OCI-LY3 (cell line): Measurements from ENCODE around the gene GFPT2.

Source experiments
- H2AFZ ChIP-seq: fragments of 200-600, 300-600 bp; shearing (Covaris generic); 2 replicates; pipeline ENCODE4 v1.6.0; 2014; ENCODE audit warnings: antibody characterized with exemption, low read depth, low read length
- H3K27ac ChIP-seq: fragments of 200-600, 300-600 bp; sonication (generic); 2 replicates; pipeline ENCODE4 v1.5.1; 2014; ENCODE audit warnings: mild to moderate bottlenecking, low read length, moderate library complexity, mixed read lengths
- H3K27me3 ChIP-seq: fragments of 200-600, 300-600 bp; sonication (generic); 2 replicates; pipeline ENCODE4 v1.6.1; 2014; ENCODE audit warnings: low read depth, low read length, mixed read lengths
- H3K36me3 ChIP-seq: fragments of 200-600, 300-600 bp; sonication (generic); replicated peaks from 2 replicates; pipeline ENCODE3; 2014; ENCODE audit warnings: low read depth, low read length, mixed read lengths
- H3K4me1 ChIP-seq: fragments of 300-600, 200-600 bp; sonication (generic); 2 replicates; pipeline ENCODE4 v1.6.1; 2014; ENCODE audit warnings: low read length, mixed read lengths
- H3K4me2 ChIP-seq: fragments of 200-600, 300-600 bp; sonication (generic); 2 replicates; pipeline ENCODE4 v1.6.1; 2014; ENCODE audit warnings: low read length, mixed read lengths
- H3K4me3 ChIP-seq: fragments of 300-600, 200-600 bp; sonication (generic); 2 replicates; pipeline ENCODE4 v1.5.1; 2014; ENCODE audit warnings: antibody characterized with exemption, mild to moderate bottlenecking, low read length, moderate library complexity
- H3K79me2 ChIP-seq: fragments of 300-600, 200-600 bp; shearing (Covaris generic); 2 replicates; pipeline ENCODE4 v1.6.1; 2014; ENCODE audit warnings: mild to moderate bottlenecking, low read length, mixed read lengths
- H3K9ac ChIP-seq: fragments of 300-600, 200-600 bp; shearing (Covaris generic); 2 replicates; pipeline ENCODE4 v1.6.0; 2014; ENCODE audit warnings: mild to moderate bottlenecking, low read length, moderate library complexity
- H3K9me3 ChIP-seq: fragments of 200-600, 300-600 bp; shearing (Covaris generic); 2 replicates; pipeline ENCODE4 v1.6.1; 2014; ENCODE audit warnings: low read length, mixed read lengths; ENCODE audit not compliant: insufficient read depth
- H4K20me1 ChIP-seq: fragments of 200-600, 300-600 bp; sonication (generic); 2 replicates; pipeline ENCODE4 v1.6.1; 2016; ENCODE audit warnings: low read length, mixed read lengths; ENCODE audit not compliant: insufficient read depth
- EZH2phosphoT487 ChIP-seq: fragments of 200-600 bp; shearing (Covaris generic); IDR thresholded peaks from 2 replicates; pipeline ENCODE4 v1.6.1; 2018; ENCODE audit warnings: antibody characterized with exemption, mixed run types, low read depth
- TF ChIP-seq, protein P1 (sequence below): fragments of 200-600, 300-600 bp; sonication (generic); IDR thresholded peaks from 2 replicates; pipeline ENCODE4 v1.5.1; 2014; ENCODE audit warnings: antibody characterized with exemption, low read length, low read depth

Gene GFPT2

GRCh38 chr5:180373454-180373853, 20.3 kb upstream of the GFPT2 start:
- Histone ChIP-seq H3K4me3 (no peak overlapping the region), H3K4me1 (no peaks in the 10 kb centered on the region), H3K27me3 (no peaks in the 10 kb centered on the region), H3K79me2 (no peaks in the 10 kb centered on the region), H3K9ac (no peak overlapping the region), H3K9me3 (no peaks in the 10 kb centered on the region), H3K27ac (no peak overlapping the region), H3K4me2 (no peak overlapping the region), H2AFZ (no peak overlapping the region), H4K20me1 (no peaks in the 10 kb centered on the region), H3K36me3 (no peaks in the 10 kb centered on the region)
- TF ChIP-seq EZH2phosphoT487: no peak
- TF ChIP-seq, protein P1, sequence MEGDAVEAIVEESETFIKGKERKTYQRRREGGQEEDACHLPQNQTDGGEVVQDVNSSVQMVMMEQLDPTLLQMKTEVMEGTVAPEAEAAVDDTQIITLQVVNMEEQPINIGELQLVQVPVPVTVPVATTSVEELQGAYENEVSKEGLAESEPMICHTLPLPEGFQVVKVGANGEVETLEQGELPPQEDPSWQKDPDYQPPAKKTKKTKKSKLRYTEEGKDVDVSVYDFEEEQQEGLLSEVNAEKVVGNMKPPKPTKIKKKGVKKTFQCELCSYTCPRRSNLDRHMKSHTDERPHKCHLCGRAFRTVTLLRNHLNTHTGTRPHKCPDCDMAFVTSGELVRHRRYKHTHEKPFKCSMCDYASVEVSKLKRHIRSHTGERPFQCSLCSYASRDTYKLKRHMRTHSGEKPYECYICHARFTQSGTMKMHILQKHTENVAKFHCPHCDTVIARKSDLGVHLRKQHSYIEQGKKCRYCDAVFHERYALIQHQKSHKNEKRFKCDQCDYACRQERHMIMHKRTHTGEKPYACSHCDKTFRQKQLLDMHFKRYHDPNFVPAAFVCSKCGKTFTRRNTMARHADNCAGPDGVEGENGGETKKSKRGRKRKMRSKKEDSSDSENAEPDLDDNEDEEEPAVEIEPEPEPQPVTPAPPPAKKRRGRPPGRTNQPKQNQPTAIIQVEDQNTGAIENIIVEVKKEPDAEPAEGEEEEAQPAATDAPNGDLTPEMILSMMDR: no peak

DNA sequence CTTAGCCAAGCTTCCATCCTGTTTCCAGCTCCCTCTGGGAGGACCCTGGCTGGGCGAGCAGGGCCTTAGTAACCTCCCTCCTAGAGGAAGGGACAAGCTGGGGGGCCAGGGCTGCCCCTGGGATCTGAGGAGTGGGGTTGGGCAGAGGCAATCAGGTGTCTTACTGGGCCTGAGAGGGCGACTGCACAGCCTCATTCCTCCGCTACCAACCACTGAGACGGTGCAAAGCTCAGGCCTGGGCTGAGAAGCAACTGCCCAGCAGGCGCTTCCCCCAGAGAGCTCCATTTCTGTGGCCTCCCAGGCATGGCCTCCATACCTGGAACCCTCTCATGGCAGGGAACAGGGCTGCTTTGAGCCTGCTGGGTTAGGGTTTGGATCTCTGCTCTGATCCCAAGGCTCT, 18.8 kb upstream of the GFPT2 start:
- Histone ChIP-seq H4K20me1 (no peaks in the 10 kb centered on the region), H3K4me1 (no peaks in the 10 kb centered on the region), H3K27me3 (no peaks in the 10 kb centered on the region), H3K4me2 (no peak overlapping the region), H3K4me3 (no peak overlapping the region), H3K27ac (no peak overlapping the region), H2AFZ (no peak overlapping the region), H3K9ac (no peak overlapping the region), H3K79me2 (no peaks in the 10 kb centered on the region), H3K9me3 (no peaks in the 10 kb centered on the region), H3K36me3 (no peaks in the 10 kb centered on the region)
- TF ChIP-seq EZH2phosphoT487: no peak
- TF ChIP-seq, protein P1: no peak

- no peak overlapping the region for H2AFZ ChIP-seq
- no peaks in the 10 kb centered on the region for H3K36me3 ChIP-seq
- H3K9me3 ChIP-seq: no peaks in the 10 kb centered on the region
- no peak overlapping the region for H3K4me3 ChIP-seq
- no peaks in the 10 kb centered on the region for H3K79me2 ChIP-seq
- H3K27ac ChIP-seq: no peak overlapping the region
- TF ChIP-seq, protein P1: no peak
- no peak for TF ChIP-seq EZH2phosphoT487
- H4K20me1 ChIP-seq: no peaks in the 10 kb centered on the region
- no peak overlapping the region for H3K9ac ChIP-seq
- no peak overlapping the region for H3K4me2 ChIP-seq
- no peaks in the 10 kb centered on the region for H3K27me3 ChIP-seq
- no peaks in the 10 kb centered on the region for H3K4me1 ChIP-seq
Observed at GRCh38 chr5:180370861-180371641, 17.9 kb upstream of the GFPT2 start.

DNA sequence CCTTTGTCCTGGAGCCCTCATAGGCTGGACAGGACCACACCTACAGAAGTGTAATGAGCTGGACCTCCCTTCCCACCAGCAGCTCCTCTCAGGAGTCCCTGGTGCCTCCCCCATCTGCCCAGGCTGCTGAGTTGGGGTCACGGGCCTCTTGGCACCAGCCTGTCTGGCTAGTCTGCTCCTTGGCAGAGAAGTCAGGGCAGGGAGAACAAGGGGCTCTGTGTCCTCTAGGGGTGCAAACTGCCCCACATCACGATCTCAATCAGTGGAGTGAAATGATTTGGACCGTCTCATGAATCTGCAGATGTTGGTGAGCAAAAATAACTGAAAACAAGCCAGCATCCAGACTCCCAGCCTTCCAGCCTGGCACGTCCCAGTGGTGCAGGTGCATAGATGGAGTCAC, 14.9 kb upstream of the GFPT2 start:
- Histone ChIP-seq H3K4me1 (no peaks in the 10 kb centered on the region), H4K20me1 (no peaks in the 10 kb centered on the region), H3K27ac (no peak overlapping the region), H3K79me2 (no peaks in the 10 kb centered on the region), H3K36me3 (no peaks in the 10 kb centered on the region), H2AFZ (no peak overlapping the region), H3K9ac (no peak overlapping the region), H3K4me2 (no peak overlapping the region), H3K9me3 (no peaks in the 10 kb centered on the region), H3K4me3 (no peak overlapping the region), H3K27me3 (no peaks in the 10 kb centered on the region)
- TF ChIP-seq EZH2phosphoT487: no peak
